Caco-2 (cell line): Measurements from ENCODE around the gene ABCF1. TPM values are rescaled to one million over a fixed set of nuclear protein-coding genes. Genes with fewer than 3 reads are reported as not detected.

Source experiments
- BruUV-seq: library from RNA; stranded (reverse); fragments of 400-500 nt; replicated peaks from 2 replicates; lab custom pipeline; 2021; lab: Mats Ljungman, UMichigan
- CTCF ChIA-PET: fragments of 300-600 bp; sonication (Branson Sonifier 250); formaldehyde crosslinking; loops from one replicate; lab custom pipeline; 2022; ENCODE audit warnings: antibody characterized with exemption; lab: Charles Lee
- POLR2A ChIA-PET: fragments of 300-600 bp; sonication (Branson Sonifier 250); formaldehyde crosslinking; loops from one replicate; lab custom pipeline; 2022; ENCODE audit warnings: antibody characterized with exemption; lab: Charles Lee
- DNase-seq, 2 experiments: peaks; one replicate each; pipeline versions ENCODE4 v3.0.0 to v3.0.0-alpha.2; 2020 to 2022
- H3K27me3 ChIP-seq: replicated peaks from 2 replicates; pipeline ENCODE4 v1.6.0; 2011; ENCODE audit warnings: low read length; ENCODE audit not compliant: control insufficient read depth, insufficient read depth
- H3K36me3 ChIP-seq: 2 replicates; pipeline ENCODE4 v1.5.1; 2011; ENCODE audit warnings: low read length; ENCODE audit not compliant: control insufficient read depth, insufficient read depth
- H3K4me1 ChIP-seq: fragments of 250-450 bp; sonication (Bioruptor Pico); 2 replicates; pipeline ENCODE4 v1.5.1; 2020; ENCODE audit warnings: mild to moderate bottlenecking
- H3K4me3 ChIP-seq: 2 replicates; pipeline ENCODE4 v1.5.1; 2011; ENCODE audit warnings: low read depth, mild to moderate bottlenecking, control low read depth, low read length
- H3K9me3 ChIP-seq: fragments of 250-450 bp; sonication (Bioruptor Pico); 2 replicates; pipeline ENCODE4 v1.5.1; 2020; ENCODE audit warnings: mild to moderate bottlenecking, moderate library complexity
- H3K27ac Mint-ChIP-seq: one replicate; pipeline ENCODE4 v1.8.0; 2022; ENCODE audit warnings: mixed read lengths; ENCODE audit not compliant: unreplicated experiment
- H3K27me3 Mint-ChIP-seq: one replicate; pipeline ENCODE4 v1.8.0; 2022; ENCODE audit warnings: mixed read lengths; ENCODE audit not compliant: insufficient read depth, unreplicated experiment
- H3K36me3 Mint-ChIP-seq: one replicate; pipeline ENCODE4 v1.8.0; 2022; ENCODE audit warnings: mild to moderate bottlenecking, mixed read lengths; ENCODE audit not compliant: insufficient read depth, unreplicated experiment
- H3K4me1 Mint-ChIP-seq: one replicate; pipeline ENCODE4 v1.8.0; 2022; ENCODE audit warnings: low read depth, mixed read lengths; ENCODE audit not compliant: unreplicated experiment
- H3K4me3 Mint-ChIP-seq: one replicate; pipeline ENCODE4 v1.8.0; 2022; ENCODE audit warnings: mild to moderate bottlenecking, moderate library complexity, mixed read lengths; ENCODE audit not compliant: unreplicated experiment
- H3K9me3 Mint-ChIP-seq: one replicate; pipeline ENCODE4 v1.8.0; 2022; ENCODE audit warnings: mixed read lengths; ENCODE audit not compliant: unreplicated experiment
- CTCF ChIP-seq, 2 experiments: fragments of 200-600 bp in 1 of 2; IDR thresholded peaks; 1 replicate in 1 of 2; 2 replicates in 1 of 2; pipeline versions ENCODE4 v1.5.1 to v1.8.0; 2011 to 2022; ENCODE audit warnings: antibody characterized with exemption in 1 of 2, control low read depth in 1 of 2, inconsistent platforms in 1 of 2, low read depth in 1 of 2, low read length in 1 of 2, mild to moderate bottlenecking in 1 of 2, moderate library complexity in 1 of 2; ENCODE audit not compliant: insufficient read depth in 1 of 2, severe bottlenecking in 1 of 2, unreplicated experiment in 1 of 2
- intact Hi-C: fragments of 100-400 bp; cut with micrococcal nuclease; formaldehyde crosslinking; loops from one replicate; pipeline ENCODE4 v1.10.0; 2022; ENCODE audit not compliant: unreplicated experiment
- total RNA-seq: library from RNA; stranded (reverse); gene quantifications from 2 replicates; pipeline ENCODE4 v1.2.3, GENCODE V29; 2022

Gene ABCF1
- total RNA-seq, 1 experiment from 2014 or later = 93.7 TPM

DNA sequence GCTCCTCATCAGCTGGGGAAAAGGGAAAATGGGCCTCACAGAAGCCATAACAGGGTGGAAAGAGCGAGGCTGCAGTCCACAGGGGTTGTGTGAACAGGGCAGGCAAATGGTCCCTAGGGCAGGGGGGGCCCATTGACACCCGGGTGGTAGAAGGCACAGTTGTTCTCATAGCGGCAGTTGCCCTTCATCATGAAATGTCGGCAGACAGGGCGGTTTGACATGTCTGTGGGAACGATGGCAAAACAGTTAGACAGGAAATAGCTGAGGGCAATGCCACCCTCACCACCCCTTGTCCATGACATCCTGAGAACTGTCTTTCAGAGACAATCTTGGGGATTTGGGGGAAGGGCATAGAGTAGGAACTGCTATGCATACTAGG is 30.2 kb downstream of the ABCF1 start:
- Mint-ChIP-seq H3K4me1 (no peaks in the 10 kb centered on the region), H3K27ac (no peak overlapping the region), H3K36me3 (peaks cover 95% of the 10 kb centered on the region), H3K9me3 (no peaks in the 10 kb centered on the region), H3K27me3 (no peaks in the 10 kb centered on the region), H3K4me3 (no peak overlapping the region)
- CTCF ChIA-PET = no interaction called here
- Histone ChIP-seq H3K36me3 (peaks cover 11% of the 10 kb centered on the region), H3K9me3 (no peaks in the 10 kb centered on the region), H3K27me3 (no peaks in the 10 kb centered on the region), H3K4me3 (no peak overlapping the region), H3K4me1 (no peaks in the 10 kb centered on the region)
- intact Hi-C loops = no loop called here
- POLR2A ChIA-PET = interaction anchor here (1.0 to 1.6 kb wide), 2 partner anchors 9 to 11 kb away, joined by 4 read pairs; no protein-coding TSS in a partner anchor
- no TSS peak for BruUV-seq
- DNase-seq = no peak
- TF ChIP-seq CTCF (IDR thresholded peaks at IDR 0.05; ENCODE audit: insufficient read depth in 1 of 2, low read depth in 1 of 2, low read length in 1 of 2, severe bottlenecking in 1 of 2, unreplicated experiment in 1 of 2) = no peak

- ChIA-PET POLR2A (no interaction called here), CTCF (no interaction called here)
- BruUV-seq = no TSS peak
- DNase-seq = no peak
- H3K27ac Mint-ChIP-seq = no peak overlapping the region
- no peaks in the 10 kb centered on the region for H3K27me3 ChIP-seq
- no peak overlapping the region for H3K4me3 ChIP-seq
- H3K27me3 Mint-ChIP-seq = no peaks in the 10 kb centered on the region
- H3K36me3 ChIP-seq = peaks cover 11% of the 10 kb centered on the region
- no peaks in the 10 kb centered on the region for H3K4me1 Mint-ChIP-seq
- H3K9me3 Mint-ChIP-seq = no peaks in the 10 kb centered on the region
- H3K36me3 Mint-ChIP-seq = peaks cover 95% of the 10 kb centered on the region
- TF ChIP-seq CTCF (IDR thresholded peaks at IDR 0.05; ENCODE audit: insufficient read depth in 1 of 2, low read depth in 1 of 2, low read length in 1 of 2, severe bottlenecking in 1 of 2, unreplicated experiment in 1 of 2) = no peak
- H3K9me3 ChIP-seq = no peaks in the 10 kb centered on the region
- H3K4me3 Mint-ChIP-seq = no peak overlapping the region
- intact Hi-C loops = no loop called here
- no peaks in the 10 kb centered on the region for H3K4me1 ChIP-seq
Measured at GRCh38 chr6:30601815-30602641, 30.8 kb downstream of the ABCF1 start.

- H3K4me3 ChIP-seq = no peak overlapping the region
- H3K9me3 ChIP-seq = no peaks in the 10 kb centered on the region
- BruUV-seq = no TSS peak
- ChIA-PET POLR2A (interaction anchor here (0.6 kb wide), 1 partner anchor 11 kb away, joined by 8 read pairs; no protein-coding TSS in a partner anchor), CTCF (no interaction called here)
- Mint-ChIP-seq H3K36me3 (peaks cover 95% of the 10 kb centered on the region), H3K4me1 (no peaks in the 10 kb centered on the region), H3K9me3 (no peaks in the 10 kb centered on the region), H3K4me3 (no peak overlapping the region), H3K27me3 (no peaks in the 10 kb centered on the region), H3K27ac (no peak overlapping the region)
- no peaks in the 10 kb centered on the region for H3K4me1 ChIP-seq
- peaks cover 13% of the 10 kb centered on the region for H3K36me3 ChIP-seq
- no peak for TF ChIP-seq CTCF (IDR thresholded peaks at IDR 0.05; ENCODE audit: insufficient read depth in 1 of 2, low read depth in 1 of 2, low read length in 1 of 2, severe bottlenecking in 1 of 2, unreplicated experiment in 1 of 2)
- no peak for DNase-seq
- intact Hi-C loops = no loop called here
- no peaks in the 10 kb centered on the region for H3K27me3 ChIP-seq
Measured at GRCh38 chr6:30603961-30604360, 32.7 kb downstream of the ABCF1 start.
